PC-9 (cell line): Measurements from ENCODE around the gene TOM1L1.

Source experiments
- EZH2 ChIP-seq: fragments of 200-600 bp; sonication (generic); IDR thresholded peaks from 2 replicates; pipeline ENCODE4 v1.8.0; 2017; ENCODE audit warnings: antibody characterized with exemption, low read depth
- TF ChIP-seq, protein P1 (sequence below): fragments of 200-600 bp; sonication (generic); conservative IDR thresholded peaks from 2 replicates; pipeline ENCODE4 v1.6.1; 2017; ENCODE audit warnings: mixed run types, antibody characterized with exemption, mild to moderate bottlenecking, moderate library complexity

DNA sequence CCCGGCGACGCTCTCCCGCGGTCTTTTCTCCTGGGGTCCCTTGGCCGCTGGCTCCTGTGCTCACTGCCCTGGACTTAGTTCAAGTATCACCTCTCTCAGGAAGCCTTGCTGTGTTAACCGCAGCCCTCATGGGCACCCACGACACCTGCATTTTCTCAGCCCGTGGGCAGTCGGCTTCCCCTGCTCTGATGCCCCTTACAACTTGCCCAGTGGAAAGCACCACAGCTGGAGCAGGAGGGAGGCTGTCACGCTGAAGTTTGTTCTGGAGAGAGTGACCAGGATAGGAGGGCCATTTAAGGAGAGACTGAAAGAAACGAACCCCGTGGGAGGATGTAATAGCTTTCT is 68.3 kb downstream of the TOM1L1 start:
- TF ChIP-seq, protein P1, sequence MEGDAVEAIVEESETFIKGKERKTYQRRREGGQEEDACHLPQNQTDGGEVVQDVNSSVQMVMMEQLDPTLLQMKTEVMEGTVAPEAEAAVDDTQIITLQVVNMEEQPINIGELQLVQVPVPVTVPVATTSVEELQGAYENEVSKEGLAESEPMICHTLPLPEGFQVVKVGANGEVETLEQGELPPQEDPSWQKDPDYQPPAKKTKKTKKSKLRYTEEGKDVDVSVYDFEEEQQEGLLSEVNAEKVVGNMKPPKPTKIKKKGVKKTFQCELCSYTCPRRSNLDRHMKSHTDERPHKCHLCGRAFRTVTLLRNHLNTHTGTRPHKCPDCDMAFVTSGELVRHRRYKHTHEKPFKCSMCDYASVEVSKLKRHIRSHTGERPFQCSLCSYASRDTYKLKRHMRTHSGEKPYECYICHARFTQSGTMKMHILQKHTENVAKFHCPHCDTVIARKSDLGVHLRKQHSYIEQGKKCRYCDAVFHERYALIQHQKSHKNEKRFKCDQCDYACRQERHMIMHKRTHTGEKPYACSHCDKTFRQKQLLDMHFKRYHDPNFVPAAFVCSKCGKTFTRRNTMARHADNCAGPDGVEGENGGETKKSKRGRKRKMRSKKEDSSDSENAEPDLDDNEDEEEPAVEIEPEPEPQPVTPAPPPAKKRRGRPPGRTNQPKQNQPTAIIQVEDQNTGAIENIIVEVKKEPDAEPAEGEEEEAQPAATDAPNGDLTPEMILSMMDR = no peak
- TF ChIP-seq EZH2 = no peak
